ENCODE measurements around the gene UGT1A6. TPM values are rescaled to one million over a fixed set of nuclear protein-coding genes. Genes with fewer than 3 reads are reported as not detected.

The UGT1A6 gene
- total and polyA plus RNA-seq, 2 of the 4 experiments (the other 2 are of a cell fraction) = not detected

DNA sequence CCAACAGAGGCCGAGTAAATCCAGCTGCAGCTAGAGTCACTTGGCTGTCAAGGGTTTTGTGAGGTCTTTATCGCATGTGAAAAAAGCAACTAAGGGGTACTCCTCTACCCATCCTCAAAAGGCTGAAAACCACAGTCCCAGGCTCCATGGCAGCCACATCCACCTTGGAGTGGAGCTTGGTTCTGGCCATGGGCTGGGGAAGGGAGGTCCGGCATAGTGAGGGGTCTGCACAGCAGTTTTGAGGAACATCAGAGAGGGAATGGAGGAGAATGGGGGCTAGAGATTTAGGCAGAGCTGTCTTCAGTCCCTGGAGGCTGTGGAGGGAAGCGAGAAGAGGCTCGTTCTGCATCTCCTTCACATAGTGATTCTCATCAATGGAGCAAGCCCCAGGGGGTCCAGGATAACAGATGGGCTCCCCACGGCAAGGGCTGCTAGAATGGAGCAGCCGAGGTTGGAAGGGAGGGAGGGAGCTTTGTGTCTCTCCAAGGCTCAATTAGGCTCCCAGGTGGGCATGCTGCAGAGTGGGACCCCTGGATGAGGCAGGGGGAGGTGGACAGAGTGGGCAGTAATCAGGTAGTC lies 106.5 kb downstream of the UGT1A6 start:
- Histone ChIP-seq H4K5ac (ENCODE audit: low read depth, low read length) (no peak overlapping the region), H4K91ac (ENCODE audit: insufficient read depth, low read depth, low read length) (no peak overlapping the region), H3K4me3 (ENCODE audit: insufficient read depth, low read depth, low read length) (no peak overlapping the region), H3K27me3 (ENCODE audit: control insufficient read depth, insufficient read depth, low read length) (peaks cover 16% of the 10 kb centered on the region), H3K79me1 (ENCODE audit: low read depth in 1 of 2, low read length in 2 of 2) (no peaks in the 10 kb centered on the region), H2AK9ac (replicated peaks; ENCODE audit: low read depth, low read length, poor library complexity) (no peak overlapping the region), H3K9me3 (ENCODE audit: control insufficient read depth, insufficient read depth, low read length) (no peaks in the 10 kb centered on the region; the same call in 1 of the 2 replicates), H2BK5ac (ENCODE audit: low read depth, low read length, poor library complexity, severe bottlenecking) (no peak overlapping the region), H2BK15ac (ENCODE audit: low read depth, low read length) (no peak overlapping the region), H3K9me1 (ENCODE audit: insufficient read depth, low read length) (no peaks in the 10 kb centered on the region), H3K56ac (ENCODE audit: extremely low read depth, insufficient read depth, low read length) (no peak overlapping the region), H3K36me3 (ENCODE audit: control insufficient read depth, insufficient read depth, low read length) (no peaks in the 10 kb centered on the region), H2BK120ac (ENCODE audit: low read depth, low read length) (no peak overlapping the region), H3K4ac (ENCODE audit: low read depth, low read length) (no peak overlapping the region), H3K14ac (replicated peaks; ENCODE audit: low read depth, low read length) (no peak overlapping the region), H3K23ac (ENCODE audit: low read depth, low read length) (no peak overlapping the region), H3K4me1 (ENCODE audit: control insufficient read depth, insufficient read depth, low read length) (no peaks in the 10 kb centered on the region), H2AK5ac (ENCODE audit: low read depth, low read length) (no peak overlapping the region), H3K9ac (ENCODE audit: low read depth, low read length) (no peak overlapping the region), H2BK20ac (ENCODE audit: low read depth, low read length) (no peak overlapping the region), H3K27ac (ENCODE audit: insufficient read depth, low read length) (no peak overlapping the region), H4K8ac (ENCODE audit: low read depth in 2 of 2, low read length in 2 of 2) (no peak overlapping the region), H3K18ac (ENCODE audit: low read depth, low read length) (no peak overlapping the region), H4K20me1 (ENCODE audit: insufficient read depth, low read length) (no peaks in the 10 kb centered on the region), H2AFZ (replicated peaks; ENCODE audit: low read length, poor library complexity) (no peak overlapping the region), H3K4me2 (ENCODE audit: low read depth, low read length) (no peak overlapping the region)
- no TSS peak for BruUV-seq (replicated peaks)
- ChIA-PET POLR2A (ENCODE audit: unreplicated experiment) (no interaction called here), CTCF (no interaction called here)
- TF ChIP-seq USF2 (IDR thresholded peaks at IDR 0.05; ENCODE audit: low read depth, low read length) (no peak), BHLHE40 (IDR thresholded peaks at IDR 0.05; ENCODE audit: low read depth, low read length) (no peak), CHD1 (IDR thresholded peaks at IDR 0.05; ENCODE audit: low read depth, low read length) (no peak), NFE2L2 (IDR thresholded peaks at IDR 0.05; ENCODE audit: low read depth, low read length) (no peak), MAZ (IDR thresholded peaks at IDR 0.05; ENCODE audit: borderline replicate concordance, low read depth, low read length) (no peak), FOS (IDR thresholded peaks at IDR 0.05; ENCODE audit: low read depth, low read length) (no peak), SMC3 (IDR thresholded peaks at IDR 0.05; ENCODE audit: low read depth, low read length) (no peak), RCOR1 (IDR thresholded peaks at IDR 0.05; ENCODE audit: insufficient replicate concordance, low read length) (no peak), CEBPB (IDR thresholded peaks at IDR 0.05; ENCODE audit: low read depth, low read length) (no peak), CTCF (conservative IDR thresholded peaks at IDR 0.05; ENCODE audit: low read depth, low read length) (no peak), POLR2A (IDR thresholded peaks at IDR 0.05; ENCODE audit: low read depth, low read length) (no peak), RFX5 (IDR thresholded peaks at IDR 0.05; ENCODE audit: low read depth, low read length) (no peak), RAD21 (IDR thresholded peaks at IDR 0.05; ENCODE audit: low read length) (no peak), ELK1 (IDR thresholded peaks at IDR 0.05; ENCODE audit: borderline replicate concordance, low read depth, low read length) (no peak), MXI1 (IDR thresholded peaks at IDR 0.05; ENCODE audit: borderline replicate concordance, low read depth, low read length) (no peak)
- intact Hi-C loops (cut with micrococcal nuclease) = no loop called here
- dilution Hi-C loops (cut with HindIII; ENCODE audit: low sequenced_read_pairs, unreplicated experiment) = no loop called here
- ATAC-seq (ENCODE audit: low read depth) (no peak), DNase-seq (no peak)
- in situ Hi-C loops (cut with MboI; ENCODE audit: low sequenced_read_pairs) = no loop called here
- WGBS, 2 experiments (ENCODE audit: extremely low coverage in 2 of 2, insufficient read length in 1 of 2) = 80% methylated on average over 1 of the region's 7 CpGs; no CpG with 5 or more reads in 1 of the 2 experiments

All from IMR-90 (cell line).